Type B pancreatic cell (in vitro differentiated cells): Measurements from ENCODE around the gene CRLF1. TPM values are rescaled to one million over a fixed set of nuclear protein-coding genes. Genes with fewer than 3 reads are reported as not detected.

ENCODE experiments used
- DNase-seq: peaks from one replicate; pipeline ENCODE4 v3.0.0; 2021; ENCODE audit warnings: mixed read lengths; ENCODE audit not compliant: unreplicated experiment; ENCODE audit errors: extremely low spot score
- H3K27ac Mint-ChIP-seq: 2 replicates; pipeline ENCODE4 v1.8.0; 2021; ENCODE audit warnings: mild to moderate bottlenecking, mixed read lengths
- H3K27me3 Mint-ChIP-seq: 2 replicates; pipeline ENCODE4 v1.8.0; 2021; ENCODE audit warnings: mixed read lengths
- H3K36me3 Mint-ChIP-seq: 2 replicates; pipeline ENCODE4 v1.8.0; 2021; ENCODE audit warnings: mixed read lengths
- H3K4me1 Mint-ChIP-seq: one replicate; pipeline ENCODE4 v1.8.0; 2021; ENCODE audit warnings: mixed read lengths; ENCODE audit not compliant: unreplicated experiment
- H3K4me3 Mint-ChIP-seq: 2 replicates; pipeline ENCODE4 v1.8.0; 2021; ENCODE audit warnings: mild to moderate bottlenecking, mixed read lengths
- H3K9me3 Mint-ChIP-seq: 2 replicates; pipeline ENCODE4 v1.8.0; 2021; ENCODE audit warnings: mixed read lengths
- CTCF ChIP-seq: fragments of 200-600 bp; sonication (generic); conservative IDR thresholded peaks from 2 replicates; pipeline ENCODE4 v1.5.0; 2021; ENCODE audit warnings: antibody characterized with exemption, mild to moderate bottlenecking
- total RNA-seq: library from RNA; stranded (reverse); gene quantifications from 2 replicates; pipeline ENCODE4 v1.2.1, GENCODE V29; 2021; ENCODE audit warnings: low replicate concordance

CRLF1 gene
- total RNA-seq, 1 donor from 2014 or later = 7.8 TPM

GRCh38 chr19:18574691-18575291 lies 31.8 kb downstream of the CRLF1 start:
- peaks cover 15% of the 10 kb centered on the region for H3K36me3 Mint-ChIP-seq
- peaks cover 16% of the 10 kb centered on the region for H3K4me1 Mint-ChIP-seq
- H3K27me3 Mint-ChIP-seq = no peaks in the 10 kb centered on the region

GRCh38 chr19:18571564-18572344 lies 34.8 kb downstream of the CRLF1 start, which contains the start of gene UBA52:
UBA52 (plus strand) TSS chr19:18571857; CDS start chr19:18573301, 1,444 bp downstream.
- H3K36me3 Mint-ChIP-seq = peaks cover 15% of the 10 kb centered on the region
- no peaks in the 10 kb centered on the region for H3K9me3 Mint-ChIP-seq
- H3K27me3 Mint-ChIP-seq = no peaks in the 10 kb centered on the region
- DNase-seq = peak; percentile 99
- TF ChIP-seq CTCF = no peak
- peaks cover 16% of the 10 kb centered on the region for H3K4me1 Mint-ChIP-seq
- peak within 1 kb of the TSS; percentile 97 for H3K27ac Mint-ChIP-seq
- peak within 1 kb of the TSS; percentile 93 for H3K4me3 Mint-ChIP-seq

More at GRCh38 chr19:18574691-18575291, 31.8 kb downstream of the CRLF1 start:
- Mint-ChIP-seq H3K9me3 (no peaks in the 10 kb centered on the region), H3K4me3 (peak overlapping the region; percentile 41), H3K27ac (no peak overlapping the region)
- no peak for DNase-seq
- no peak for TF ChIP-seq CTCF

- Mint-ChIP-seq H3K27ac (no peak overlapping the region), H3K36me3 (peaks cover 15% of the 10 kb centered on the region), H3K4me1 (peaks cover 16% of the 10 kb centered on the region), H3K27me3 (no peaks in the 10 kb centered on the region), H3K9me3 (no peaks in the 10 kb centered on the region), H3K4me3 (no peak overlapping the region)
- no peak for TF ChIP-seq CTCF
- no peak for DNase-seq
Observed at GRCh38 chr19:18568367-18568766, 38.2 kb downstream of the CRLF1 start.

- no peak for DNase-seq
Observed at GRCh38 chr19:18566953-18567352, 39.6 kb downstream of the CRLF1 start.

GRCh38 chr19:18562086-18562485 lies 44.5 kb downstream of the CRLF1 start:
- Mint-ChIP-seq H3K27ac (no peak overlapping the region), H3K27me3 (no peaks in the 10 kb centered on the region), H3K9me3 (no peaks in the 10 kb centered on the region), H3K4me1 (peaks cover 9% of the 10 kb centered on the region), H3K4me3 (no peak overlapping the region), H3K36me3 (peaks cover 9% of the 10 kb centered on the region)
- no peak for DNase-seq
- TF ChIP-seq CTCF = no peak

More at GRCh38 chr19:18566953-18567352, 39.6 kb downstream of the CRLF1 start:
- Mint-ChIP-seq H3K4me3 (no peak overlapping the region), H3K4me1 (peaks cover 6% of the 10 kb centered on the region), H3K27ac (no peak overlapping the region), H3K36me3 (peaks cover 9% of the 10 kb centered on the region), H3K27me3 (no peaks in the 10 kb centered on the region), H3K9me3 (no peaks in the 10 kb centered on the region)
- no peak for TF ChIP-seq CTCF
